ENCODE measurements around the gene TSPAN5. TPM values are rescaled to one million over a fixed set of nuclear protein-coding genes. Genes with fewer than 3 reads are reported as not detected.
A peak's percentile ranks its signal among the peaks of the same experiment; 100 is the strongest.

The TSPAN5 gene
- total and polyA plus RNA-seq, 9 of the 15 experiments (the other 6 are each of a cell fraction or from before 2014, with no cell fraction given), result 0.58 to 6.6 (median 0.73) TPM

GRCh38 chr4:98657531-98658286, 702 bp downstream of the TSPAN5 start:
- WGBS (ENCODE audit: insufficient coverage, low coverage, missing lambda C conversion rate), result 6% methylated on average over 46 of the region's 46 CpGs
- Histone ChIP-seq H2AFZ (ENCODE audit: low read depth, low read length) (peak overlapping the region; percentile 81), H3K4me1 (replicated peaks in 1 of 2; ENCODE audit: control insufficient read depth in 2 of 2, insufficient read depth in 2 of 2, low read length in 2 of 2) (peaks cover 8 to 16% of the 10 kb centered on the region in 2 experiments), H3K9me3 (replicated peaks; ENCODE audit: control insufficient read depth, insufficient read depth, low read depth, low read length) (no peaks in the 10 kb centered on the region), H3K79me2 (ENCODE audit: control insufficient read depth, insufficient read depth, low read length) (no peaks in the 10 kb centered on the region), H3K9ac (ENCODE audit: insufficient read depth in 1 of 2, low read depth in 2 of 2, low read length in 2 of 2) (peak overlapping the region; percentile 24 to 81; a peak in 2 of 4 replicates), H3K4me3 (peak overlapping the region; percentile 48), H3K27me3 (ENCODE audit: control insufficient read depth in 2 of 2, insufficient read depth in 2 of 2, low read length in 2 of 2) (peaks cover 24 to 39% of the 10 kb centered on the region in 2 experiments), H3K27ac (ENCODE audit: extremely low read depth, low read depth, low read length) (no peak overlapping the region), H3K4me2 (ENCODE audit: insufficient read depth, low read length) (peak overlapping the region; percentile 79), H3K9me1 (ENCODE audit: control insufficient read depth, insufficient read depth, low read length) (no peaks in the 10 kb centered on the region), H4K20me1 (replicated peaks; ENCODE audit: control insufficient read depth, insufficient read depth, low read length) (peaks cover 4% of the 10 kb centered on the region; the same call in 1 of the 2 replicates), H3K36me3 (ENCODE audit: control insufficient read depth, insufficient read depth, low read length) (no peaks in the 10 kb centered on the region)
- ChIA-PET POLR2A (interaction anchor here (0.7 kb wide), 1 partner anchor 553 kb away, joined by 3 read pairs; no protein-coding TSS in a partner anchor), CTCF (ENCODE audit: low intra/inter-chr PET ratio) (no interaction called here)
- intact Hi-C loops (cut with micrococcal nuclease) (no loop called here), in situ Hi-C loops (cut with MboI) (no loop called here)
- ATAC-seq, result no peak
- peak in 2 of 4 experiments; percentile 8 to 22 for DNase-seq (ENCODE audit: extremely low read depth in 1 of 4, low spot score in 3 of 4)
- BruUV-seq (replicated peaks), result no TSS peak
- FAIRE-seq, result no peak
- TF ChIP-seq CBX2 (IDR thresholded peaks at IDR 0.05; ENCODE audit: insufficient read depth, low read length, poor library complexity, severe bottlenecking) (peak; percentile 93), ARID4B (CRISPR knock-in tag; IDR thresholded peaks at IDR 0.05) (0 out of 2 replicates have a peak, but pooled peaks have one; percentile 34), BMI1 (IDR thresholded peaks at IDR 0.05; ENCODE audit: low read length) (peak; percentile 36; the same call in 1 of the 2 replicates), HNRNPLL (IDR thresholded peaks at IDR 0.05; ENCODE audit: low read depth, low read length, poor library complexity, severe bottlenecking) (peak; percentile 56), LCOR (CRISPR knock-in tag; IDR thresholded peaks at IDR 0.05) (peak; percentile 20; the same call in 1 of the 2 replicates), BCOR (IDR thresholded peaks at IDR 0.05) (no peak), CBX8 (IDR thresholded peaks at IDR 0.05; ENCODE audit: borderline replicate concordance, extremely low read depth, low read depth, low read length, poor library complexity, severe bottlenecking) (peak; percentile 86), SP1 (CRISPR knock-in tag; IDR thresholded peaks at IDR 0.05) (0 out of 2 replicates have a peak, but pooled peaks have one; percentile 20), ZFP36 (IDR thresholded peaks at IDR 0.05; ENCODE audit: low read depth, low read length, partially characterized antibody) (peak; percentile 7), RBM39 (optimal IDR thresholded peaks at IDR 0.05; ENCODE audit: low read depth, low read length) (no peak), SPI1 (IDR thresholded peaks at IDR 0.05; ENCODE audit: borderline replicate concordance, low read depth, low read length) (no peak)

Measured in K562 (cell line).